SU-DHL-6 (cell line): Measurements from ENCODE around the gene HNRNPAB.

Source experiments
- CTCF ChIP-seq: fragments of 200-600 bp; sonication (generic); IDR thresholded peaks from one replicate; pipeline ENCODE4 v1.5.1; 2017; ENCODE audit warnings: antibody characterized with exemption, mild to moderate bottlenecking, low read length, moderate library complexity; ENCODE audit not compliant: insufficient read depth, poor library complexity, severe bottlenecking
- EZH2phosphoT487 ChIP-seq: fragments of 200-600 bp; sonication (generic), shearing (Covaris generic); conservative IDR thresholded peaks from 2 replicates; pipeline ENCODE4 v1.6.1; 2018; ENCODE audit warnings: mild to moderate bottlenecking, antibody characterized with exemption, low read length, moderate library complexity, mixed read lengths

GRCh38 chr5:178177569-178177968 lies 26.8 kb upstream of the HNRNPAB start:
- TF ChIP-seq CTCF (no peak), EZH2phosphoT487 (no peak)
